H1 (cell line): ENCODE data around the gene MBD3L3. TPM values are rescaled to one million over a fixed set of nuclear protein-coding genes. Genes with fewer than 3 reads are reported as not detected.

Experiments
- BCL11A ChIP-seq, 2 experiments: IDR thresholded peaks; one replicate each; pipeline ENCODE4 v1.6.1; 2011; ENCODE audit warnings: low read depth in 2 of 2, low read length in 2 of 2, mild to moderate bottlenecking in 2 of 2
- CBX8 ChIP-seq: fragments of 300-800, 300-1000 bp; sonication (generic); IDR thresholded peaks from 2 replicates; pipeline ENCODE4 v1.7.1; 2016; ENCODE audit warnings: low read depth, low read length, borderline replicate concordance
- EGR1 ChIP-seq: IDR thresholded peaks from 2 replicates; pipeline ENCODE4 v1.6.1; 2011; ENCODE audit warnings: low read depth, low read length, borderline replicate concordance
- KDM1A ChIP-seq: fragments of 200-600, 300-600 bp; sonication (generic); IDR thresholded peaks from 2 replicates; pipeline ENCODE4 v1.7.1; 2016; ENCODE audit warnings: mild to moderate bottlenecking, low read length, borderline replicate concordance
- RAD21 ChIP-seq, 2 experiments: IDR thresholded peaks in 1 of 2; conservative IDR thresholded peaks in 1 of 2; 2 replicates each; pipeline ENCODE4 v1.6.1; 2011; ENCODE audit warnings: low read depth in 2 of 2, low read length in 2 of 2, improper control_type of control experiment in 1 of 2, inconsistent platforms in 1 of 2, mild to moderate bottlenecking in 1 of 2, moderate library complexity in 1 of 2
- RXRA ChIP-seq: IDR thresholded peaks from 2 replicates; pipeline ENCODE4 v1.6.1; 2011; ENCODE audit warnings: low read depth, mild to moderate bottlenecking, low read length, moderate library complexity; ENCODE audit not compliant: insufficient read depth
- SIN3A ChIP-seq, 2 experiments: IDR thresholded peaks in 1 of 2; conservative IDR thresholded peaks in 1 of 2; 2 replicates each; pipeline ENCODE4 v1.6.1; 2011 to 2012; ENCODE audit warnings: low read length in 2 of 2, improper control_type of control experiment in 1 of 2, low read depth in 1 of 2, mild to moderate bottlenecking in 1 of 2
- polyA plus RNA-seq, 7 experiments: library from polyadenylated mRNA; depleted of rRNA in 3 of 7; stranded (reverse) in 5 of 7; unstranded in 2 of 7; fragments of >200 nt in 5 of 7; fragments of 200-250 nt in 2 of 7; gene quantifications; 1 replicate in 5 of 7; 2 replicates in 1 of 7; 4 replicates in 1 of 7; pipeline versions ENCODE4 v1.2.1 to v1.2.3, GENCODE V29; 2011 to 2013; ENCODE audit warnings: missing spikeins in 2 of 7, mixed read lengths in 2 of 7
- total RNA-seq: library from RNA; stranded (reverse); fragmentation: NEBNext Ultra II Directional; extraction: Animal tissue kit (Norgen Biotek cat#: 25700); gene quantifications from 2 replicates; pipeline ENCODE4 v1.2.1, GENCODE V29; 2021
- TF ChIP-seq, protein P1 (sequence below): fragments of 300-600 bp; sonication (generic); IDR thresholded peaks from 2 replicates; pipeline ENCODE4 v1.7.1; 2012; ENCODE audit warnings: low read length, moderate library complexity, mild to moderate bottlenecking, inconsistent platforms; ENCODE audit not compliant: insufficient replicate concordance

Gene MBD3L3
- total and polyA plus RNA-seq, 2 of the 8 experiments (the other 6 are each of a cell fraction or from before 2014, with no cell fraction given) = not detected

DNA sequence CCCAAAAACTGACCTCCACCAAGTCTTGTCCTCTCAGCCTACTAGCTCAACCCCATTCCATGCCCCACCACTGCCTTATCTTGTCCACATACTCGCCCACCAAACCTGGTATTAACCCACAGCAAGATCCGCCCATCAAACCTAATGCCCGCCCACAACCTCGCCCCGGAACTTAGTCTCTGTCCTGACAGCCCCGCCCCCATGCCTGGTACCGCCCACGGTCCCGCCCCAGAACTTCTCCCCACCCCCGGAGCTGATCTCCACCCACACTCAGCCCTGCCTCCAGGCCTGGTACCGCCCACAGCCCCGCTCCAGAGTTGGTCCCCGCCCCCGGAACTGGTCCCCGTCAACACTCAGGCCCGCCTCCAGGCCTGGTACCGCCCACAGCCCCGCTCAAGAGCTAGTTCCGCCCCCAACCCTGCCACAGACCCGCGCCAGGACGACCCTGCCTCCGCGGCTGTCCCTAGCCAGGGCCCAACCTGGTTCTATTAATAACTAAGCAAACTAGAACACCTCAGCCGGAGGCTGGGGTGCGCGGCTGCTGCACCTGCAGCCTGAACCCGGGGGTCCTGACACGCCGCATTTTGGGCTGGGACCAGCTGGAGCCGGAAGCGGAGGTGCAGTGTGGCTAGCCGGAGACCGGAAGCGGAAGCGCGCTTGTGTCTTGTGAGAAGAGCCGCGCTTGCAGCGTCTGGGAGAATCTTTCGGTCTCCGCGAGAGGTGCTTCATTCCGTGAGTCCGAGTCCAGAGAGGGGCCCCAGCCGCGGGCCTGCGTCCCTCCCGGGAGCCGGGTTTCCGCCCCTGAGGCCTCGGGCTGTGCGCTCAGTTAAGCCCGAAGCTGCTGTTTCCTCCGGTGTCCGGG is 10.8 kb upstream of the MBD3L3 start, which contains the start of gene ZNF557 (continued):
- TF ChIP-seq SIN3A (conservative IDR thresholded peaks at IDR 0.05 in 1 of 2, IDR thresholded peaks at IDR 0.05 in 1 of 2; ENCODE audit: low read depth in 1 of 2, low read length in 2 of 2) (peak; percentile 9 to 93; a peak in 2 of 4 replicates), RAD21 (IDR thresholded peaks at IDR 0.05 in 1 of 2, conservative IDR thresholded peaks at IDR 0.05 in 1 of 2; ENCODE audit: low read depth in 2 of 2, low read length in 2 of 2) (no peak), KDM1A (no peak), RXRA (no peak), BCL11A (IDR thresholded peaks at IDR 0.05; ENCODE audit: low read depth in 2 of 2, low read length in 2 of 2) (no peak), EGR1 (peak; percentile 64; the same call in 1 of the 2 replicates), CBX8 (no peak)
- TF ChIP-seq, protein P1, sequence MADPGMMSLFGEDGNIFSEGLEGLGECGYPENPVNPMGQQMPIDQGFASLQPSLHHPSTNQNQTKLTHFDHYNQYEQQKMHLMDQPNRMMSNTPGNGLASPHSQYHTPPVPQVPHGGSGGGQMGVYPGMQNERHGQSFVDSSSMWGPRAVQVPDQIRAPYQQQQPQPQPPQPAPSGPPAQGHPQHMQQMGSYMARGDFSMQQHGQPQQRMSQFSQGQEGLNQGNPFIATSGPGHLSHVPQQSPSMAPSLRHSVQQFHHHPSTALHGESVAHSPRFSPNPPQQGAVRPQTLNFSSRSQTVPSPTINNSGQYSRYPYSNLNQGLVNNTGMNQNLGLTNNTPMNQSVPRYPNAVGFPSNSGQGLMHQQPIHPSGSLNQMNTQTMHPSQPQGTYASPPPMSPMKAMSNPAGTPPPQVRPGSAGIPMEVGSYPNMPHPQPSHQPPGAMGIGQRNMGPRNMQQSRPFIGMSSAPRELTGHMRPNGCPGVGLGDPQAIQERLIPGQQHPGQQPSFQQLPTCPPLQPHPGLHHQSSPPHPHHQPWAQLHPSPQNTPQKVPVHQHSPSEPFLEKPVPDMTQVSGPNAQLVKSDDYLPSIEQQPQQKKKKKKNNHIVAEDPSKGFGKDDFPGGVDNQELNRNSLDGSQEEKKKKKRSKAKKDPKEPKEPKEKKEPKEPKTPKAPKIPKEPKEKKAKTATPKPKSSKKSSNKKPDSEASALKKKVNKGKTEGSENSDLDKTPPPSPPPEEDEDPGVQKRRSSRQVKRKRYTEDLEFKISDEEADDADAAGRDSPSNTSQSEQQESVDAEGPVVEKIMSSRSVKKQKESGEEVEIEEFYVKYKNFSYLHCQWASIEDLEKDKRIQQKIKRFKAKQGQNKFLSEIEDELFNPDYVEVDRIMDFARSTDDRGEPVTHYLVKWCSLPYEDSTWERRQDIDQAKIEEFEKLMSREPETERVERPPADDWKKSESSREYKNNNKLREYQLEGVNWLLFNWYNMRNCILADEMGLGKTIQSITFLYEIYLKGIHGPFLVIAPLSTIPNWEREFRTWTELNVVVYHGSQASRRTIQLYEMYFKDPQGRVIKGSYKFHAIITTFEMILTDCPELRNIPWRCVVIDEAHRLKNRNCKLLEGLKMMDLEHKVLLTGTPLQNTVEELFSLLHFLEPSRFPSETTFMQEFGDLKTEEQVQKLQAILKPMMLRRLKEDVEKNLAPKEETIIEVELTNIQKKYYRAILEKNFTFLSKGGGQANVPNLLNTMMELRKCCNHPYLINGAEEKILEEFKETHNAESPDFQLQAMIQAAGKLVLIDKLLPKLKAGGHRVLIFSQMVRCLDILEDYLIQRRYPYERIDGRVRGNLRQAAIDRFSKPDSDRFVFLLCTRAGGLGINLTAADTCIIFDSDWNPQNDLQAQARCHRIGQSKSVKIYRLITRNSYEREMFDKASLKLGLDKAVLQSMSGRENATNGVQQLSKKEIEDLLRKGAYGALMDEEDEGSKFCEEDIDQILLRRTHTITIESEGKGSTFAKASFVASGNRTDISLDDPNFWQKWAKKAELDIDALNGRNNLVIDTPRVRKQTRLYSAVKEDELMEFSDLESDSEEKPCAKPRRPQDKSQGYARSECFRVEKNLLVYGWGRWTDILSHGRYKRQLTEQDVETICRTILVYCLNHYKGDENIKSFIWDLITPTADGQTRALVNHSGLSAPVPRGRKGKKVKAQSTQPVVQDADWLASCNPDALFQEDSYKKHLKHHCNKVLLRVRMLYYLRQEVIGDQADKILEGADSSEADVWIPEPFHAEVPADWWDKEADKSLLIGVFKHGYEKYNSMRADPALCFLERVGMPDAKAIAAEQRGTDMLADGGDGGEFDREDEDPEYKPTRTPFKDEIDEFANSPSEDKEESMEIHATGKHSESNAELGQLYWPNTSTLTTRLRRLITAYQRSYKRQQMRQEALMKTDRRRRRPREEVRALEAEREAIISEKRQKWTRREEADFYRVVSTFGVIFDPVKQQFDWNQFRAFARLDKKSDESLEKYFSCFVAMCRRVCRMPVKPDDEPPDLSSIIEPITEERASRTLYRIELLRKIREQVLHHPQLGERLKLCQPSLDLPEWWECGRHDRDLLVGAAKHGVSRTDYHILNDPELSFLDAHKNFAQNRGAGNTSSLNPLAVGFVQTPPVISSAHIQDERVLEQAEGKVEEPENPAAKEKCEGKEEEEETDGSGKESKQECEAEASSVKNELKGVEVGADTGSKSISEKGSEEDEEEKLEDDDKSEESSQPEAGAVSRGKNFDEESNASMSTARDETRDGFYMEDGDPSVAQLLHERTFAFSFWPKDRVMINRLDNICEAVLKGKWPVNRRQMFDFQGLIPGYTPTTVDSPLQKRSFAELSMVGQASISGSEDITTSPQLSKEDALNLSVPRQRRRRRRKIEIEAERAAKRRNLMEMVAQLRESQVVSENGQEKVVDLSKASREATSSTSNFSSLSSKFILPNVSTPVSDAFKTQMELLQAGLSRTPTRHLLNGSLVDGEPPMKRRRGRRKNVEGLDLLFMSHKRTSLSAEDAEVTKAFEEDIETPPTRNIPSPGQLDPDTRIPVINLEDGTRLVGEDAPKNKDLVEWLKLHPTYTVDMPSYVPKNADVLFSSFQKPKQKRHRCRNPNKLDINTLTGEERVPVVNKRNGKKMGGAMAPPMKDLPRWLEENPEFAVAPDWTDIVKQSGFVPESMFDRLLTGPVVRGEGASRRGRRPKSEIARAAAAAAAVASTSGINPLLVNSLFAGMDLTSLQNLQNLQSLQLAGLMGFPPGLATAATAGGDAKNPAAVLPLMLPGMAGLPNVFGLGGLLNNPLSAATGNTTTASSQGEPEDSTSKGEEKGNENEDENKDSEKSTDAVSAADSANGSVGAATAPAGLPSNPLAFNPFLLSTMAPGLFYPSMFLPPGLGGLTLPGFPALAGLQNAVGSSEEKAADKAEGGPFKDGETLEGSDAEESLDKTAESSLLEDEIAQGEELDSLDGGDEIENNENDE = no peak
